HG03135 (cell line): Measurements from ENCODE around the gene USP9X.
A peak's percentile ranks its signal among the peaks of the same experiment; 100 is the strongest.
"Not testable (repeated sequence)": the region's sequence is repeated elsewhere in the genome, so short reads cannot be mapped to it uniquely, and the experiment has no call there.

Experiments used
- ATAC-seq: cut with Tn5 transposase; IDR thresholded peaks from one replicate; pipeline ENCODE4 v1.9.1; 2021; ENCODE audit warnings: mild to moderate bottlenecking, moderate library complexity; ENCODE audit not compliant: unreplicated experiment

Gene USP9X

GRCh38 chrX:41085878-41086626 lies 807 bp downstream of the USP9X start:
- ATAC-seq, result peak; percentile 11

GRCh38 chrX:41086627-41086932 lies 1.3 kb downstream of the USP9X start:
- no peak for ATAC-seq

GRCh38 chrX:41087201-41087600 lies 2.0 kb downstream of the USP9X start:
- ATAC-seq, result no peak

GRCh38 chrX:41090568-41091238 lies 5.5 kb downstream of the USP9X start:
- no peak for ATAC-seq

- ATAC-seq, result no peak
Measured at GRCh38 chrX:41092776-41093175, 7.5 kb downstream of the USP9X start.

GRCh38 chrX:41095174-41095573 lies 9.9 kb downstream of the USP9X start:
- no peak for ATAC-seq

- ATAC-seq, result no peak
Measured at GRCh38 chrX:41095908-41096307, 10.7 kb downstream of the USP9X start.

GRCh38 chrX:41096339-41096955 lies 11.2 kb downstream of the USP9X start:
- ATAC-seq, result no peak

- no peak for ATAC-seq
Measured at GRCh38 chrX:41097326-41097725, 12.1 kb downstream of the USP9X start.

- ATAC-seq, result no peak
Measured at GRCh38 chrX:41100200-41100599, 15.0 kb downstream of the USP9X start.

- ATAC-seq, result no peak
Measured at GRCh38 chrX:41100819-41101218, 15.6 kb downstream of the USP9X start.

- ATAC-seq, result no peak
Measured at GRCh38 chrX:41105005-41105404, 19.8 kb downstream of the USP9X start.

GRCh38 chrX:41106257-41106656 lies 21.0 kb downstream of the USP9X start:
- not testable (repeated sequence) for ATAC-seq

GRCh38 chrX:41108007-41108406 lies 22.8 kb downstream of the USP9X start:
- no peak for ATAC-seq

GRCh38 chrX:41108463-41109205 lies 23.4 kb downstream of the USP9X start:
- ATAC-seq, result no peak

- ATAC-seq, result no peak
Measured at GRCh38 chrX:41110801-41111625, 25.8 kb downstream of the USP9X start.

GRCh38 chrX:41115104-41115425 lies 29.8 kb downstream of the USP9X start:
- ATAC-seq, result not testable (repeated sequence)

GRCh38 chrX:41116948-41117347 lies 31.7 kb downstream of the USP9X start:
- ATAC-seq, result peak; percentile 68

- ATAC-seq, result no peak
Measured at GRCh38 chrX:41118156-41118555, 32.9 kb downstream of the USP9X start.

- ATAC-seq, result no peak
Measured at GRCh38 chrX:41119803-41120202, 34.6 kb downstream of the USP9X start.

GRCh38 chrX:41121766-41122165 lies 36.5 kb downstream of the USP9X start:
- no peak for ATAC-seq
